ENCODE results near the gene PIGM.
"Not testable (repeated sequence)": the region's sequence is repeated elsewhere in the genome, so short reads cannot be mapped to it uniquely, and the experiment has no call there.

Gene PIGM

GRCh38 chr1:160058087-160058486 is 26.3 kb upstream of the PIGM start:
- no peak for DNase-seq

- no peak for DNase-seq
These were observed 24.9 kb upstream of the PIGM start for GRCh38 chr1:160056648-160057169.

- no peak for DNase-seq
These were observed 22.0 kb upstream of the PIGM start for GRCh38 chr1:160053548-160054365.

DNA sequence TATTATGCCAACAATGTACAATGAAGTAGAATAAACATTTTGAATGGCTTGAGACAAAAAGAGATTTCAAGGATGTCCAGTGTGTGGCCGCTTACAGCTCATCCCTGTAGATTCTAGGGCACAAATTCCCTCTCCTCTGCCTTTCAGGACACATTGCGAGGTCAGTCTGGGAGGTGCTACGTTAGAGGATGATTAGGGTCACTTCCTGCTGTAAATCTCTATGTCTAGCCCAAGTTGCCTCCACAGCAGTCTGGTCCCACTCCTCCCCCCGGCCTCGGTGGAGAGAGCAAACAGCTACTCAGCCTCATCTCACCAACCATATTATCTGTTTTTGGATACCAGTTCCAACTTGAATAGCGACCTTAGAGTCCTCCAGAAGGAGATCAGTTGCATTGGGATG is 21.1 kb upstream of the PIGM start:
- no peak for DNase-seq

- DNase-seq: no peak
These were observed 18.8 kb upstream of the PIGM start for GRCh38 chr1:160050619-160051018.

DNA sequence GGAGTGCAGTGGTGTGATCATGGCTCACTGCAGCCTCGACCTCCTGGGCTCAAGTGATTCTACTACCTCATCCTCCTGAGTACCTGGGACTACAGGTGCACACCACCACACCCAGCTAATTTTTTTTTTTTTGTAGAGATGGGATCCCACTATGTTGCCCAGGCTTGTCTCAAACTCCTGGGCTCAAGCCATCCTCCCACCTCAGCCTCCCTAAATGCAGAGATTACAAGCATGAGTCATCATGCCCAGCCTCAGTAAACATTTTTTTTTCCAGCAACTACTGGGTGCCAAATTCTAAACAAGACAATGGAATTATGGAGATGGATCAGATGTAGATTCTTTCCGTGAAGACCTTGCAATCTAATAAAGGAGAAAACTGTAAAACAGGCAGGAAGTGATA is 18.4 kb upstream of the PIGM start:
- not testable (repeated sequence) for DNase-seq

- DNase-seq: no peak
These were observed 17.3 kb upstream of the PIGM start for GRCh38 chr1:160049101-160049500.

- DNase-seq: no peak
These were observed 16.5 kb upstream of the PIGM start for GRCh38 chr1:160048335-160048734.

DNA sequence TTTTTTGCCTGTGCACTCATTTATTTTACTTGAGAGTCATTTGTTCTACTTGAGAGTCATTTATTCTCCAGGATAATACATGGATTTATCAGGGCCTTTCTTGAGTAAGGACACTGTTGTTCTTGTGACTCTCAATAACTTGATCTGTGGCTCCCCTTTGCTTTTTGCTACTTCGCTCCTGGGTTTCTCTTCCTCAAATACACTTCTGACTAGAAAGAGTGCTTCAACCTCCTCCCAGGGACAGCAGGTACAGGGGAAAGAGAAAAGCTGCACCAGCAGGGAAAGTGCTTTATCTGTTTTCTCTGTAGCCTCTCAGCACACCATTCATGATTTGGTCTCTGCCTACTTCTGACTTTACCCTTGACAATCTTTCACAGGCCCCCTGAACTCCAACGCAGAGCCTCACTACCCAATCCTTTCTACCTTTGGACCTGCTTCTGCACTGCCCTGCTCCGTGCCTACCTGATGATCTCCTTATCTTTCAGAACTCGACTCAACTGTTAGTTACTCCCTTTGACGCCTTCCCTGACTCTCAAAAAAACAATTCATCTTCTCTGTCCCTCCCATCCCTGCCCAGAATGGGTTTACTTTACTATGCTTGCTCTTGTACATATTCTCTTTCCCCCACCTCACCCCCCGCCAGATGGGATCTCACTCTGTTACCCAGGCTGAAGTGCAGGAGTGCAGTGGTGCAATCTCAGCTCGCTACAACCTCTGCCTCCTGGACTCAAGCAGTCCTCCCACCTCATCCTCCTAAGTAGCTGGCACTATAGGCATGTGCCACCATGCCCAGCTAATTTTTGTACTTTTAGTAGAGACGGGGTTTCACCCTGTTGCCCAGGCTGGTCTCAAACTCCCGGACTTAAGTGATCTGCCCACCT is 15.6 kb upstream of the PIGM start:
- no peak for DNase-seq

DNA sequence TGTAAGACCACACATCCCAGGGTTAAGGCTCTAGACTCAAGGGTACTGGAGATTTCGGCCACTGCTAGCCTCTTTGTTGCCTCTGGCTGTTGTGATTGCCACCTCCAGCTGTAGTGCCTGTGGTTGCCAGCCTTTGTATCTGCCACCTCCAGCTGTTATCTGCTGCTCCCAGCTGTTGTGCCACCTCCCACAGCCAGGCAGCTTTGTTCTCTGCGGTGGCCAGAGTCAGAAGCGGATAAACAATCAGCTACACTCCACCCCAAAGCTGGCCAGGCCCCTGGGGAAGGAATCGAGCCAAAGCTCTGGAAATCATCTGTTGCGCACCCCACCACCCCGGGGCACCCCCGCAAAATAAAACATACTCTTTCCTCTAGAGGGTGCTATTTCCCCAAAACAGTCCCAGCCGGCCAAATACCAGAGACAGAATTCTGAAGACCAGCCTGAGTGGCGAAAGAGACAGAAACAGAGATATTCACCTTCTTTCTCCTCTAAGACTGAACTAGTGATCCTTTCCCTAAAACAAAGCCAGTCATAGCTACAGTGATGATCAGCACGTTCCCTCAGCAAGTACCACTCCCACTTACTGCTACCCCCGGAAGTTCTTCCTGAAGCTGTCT is 14.8 kb upstream of the PIGM start:
- DNase-seq: no peak

DNA sequence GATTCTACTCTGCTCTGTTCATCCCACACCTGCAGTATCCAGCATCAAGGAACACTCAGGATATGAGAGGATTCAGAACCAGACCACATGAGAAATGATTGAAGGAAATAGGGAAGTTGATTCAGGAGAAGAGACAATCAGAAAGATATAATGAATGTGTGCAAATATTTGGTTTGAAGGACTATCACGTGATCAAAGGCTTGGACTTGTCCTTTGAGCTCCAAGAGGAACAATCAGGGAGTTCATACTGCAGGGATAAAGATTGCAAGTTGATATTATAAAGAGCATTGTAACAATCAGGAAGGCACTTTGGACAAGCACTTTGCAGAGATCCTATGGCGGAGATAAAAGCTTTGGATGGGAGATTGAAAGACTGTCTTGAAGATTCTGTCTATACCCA is 13.9 kb upstream of the PIGM start:
- DNase-seq: no peak

DNA sequence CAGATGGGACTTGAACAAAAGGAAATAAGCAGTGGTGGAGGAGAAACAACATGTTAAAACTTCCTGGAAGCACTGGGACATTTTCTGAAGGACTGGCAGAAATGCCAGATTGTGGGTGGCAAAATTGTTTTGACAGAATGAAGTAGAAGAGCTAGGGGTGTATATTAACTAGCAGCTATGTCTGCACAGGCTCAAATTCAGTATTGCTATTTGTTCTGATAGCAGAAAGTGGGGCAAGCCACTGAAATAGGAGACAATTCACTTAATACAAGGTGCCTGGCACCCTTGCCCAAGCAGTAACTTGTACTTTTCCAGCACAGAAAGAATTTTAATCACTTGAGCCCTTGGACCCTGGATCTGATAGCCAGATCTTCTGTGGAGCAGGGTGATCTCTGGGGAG is 11.8 kb upstream of the PIGM start:
- DNase-seq: no peak

- no peak for DNase-seq
These were observed 8.7 kb upstream of the PIGM start for GRCh38 chr1:160040476-160040875.

DNA sequence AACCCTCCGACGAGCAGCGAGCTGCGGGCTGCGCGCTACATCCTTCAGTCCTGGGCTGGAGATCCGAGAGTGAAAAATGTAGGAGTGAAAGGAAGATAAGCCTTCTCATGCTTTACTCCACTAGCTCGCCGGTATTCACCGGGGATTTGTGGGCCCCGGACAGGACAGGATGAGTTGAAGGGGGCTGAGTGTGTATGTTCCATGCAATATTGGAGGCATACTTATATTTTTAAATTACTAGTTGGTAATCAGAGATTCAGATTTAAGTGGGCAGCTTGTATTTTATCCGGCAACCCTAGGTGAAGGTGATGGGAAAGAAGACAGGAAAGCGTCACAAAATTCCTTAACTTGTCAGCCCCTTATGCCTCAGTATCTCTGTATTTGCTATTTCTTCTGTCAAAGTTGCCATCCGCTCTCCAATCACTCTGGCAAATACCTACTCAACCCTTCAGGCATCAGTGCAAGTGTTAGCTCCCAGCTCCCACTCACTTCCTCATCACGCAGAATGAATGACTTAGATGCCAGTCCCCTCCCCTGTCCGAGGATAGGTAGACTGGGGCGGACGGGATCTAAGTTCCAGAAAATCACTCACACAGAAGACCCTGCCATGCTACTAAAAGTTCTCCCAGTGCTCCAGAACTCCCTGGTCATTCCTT is 503 bp upstream of the PIGM start:
- no peak for DNase-seq

GRCh38 chr1:160030657-160031364 is 979 bp downstream of the PIGM start:
- no peak for DNase-seq

- no peak for DNase-seq
These were observed 3.4 kb downstream of the PIGM start for GRCh38 chr1:160028426-160028825.

- DNase-seq: no peak
These were observed 6.5 kb downstream of the PIGM start for GRCh38 chr1:160025314-160025713.

GRCh38 chr1:160024195-160024905 is 7.4 kb downstream of the PIGM start:
- DNase-seq: no peak

DNA sequence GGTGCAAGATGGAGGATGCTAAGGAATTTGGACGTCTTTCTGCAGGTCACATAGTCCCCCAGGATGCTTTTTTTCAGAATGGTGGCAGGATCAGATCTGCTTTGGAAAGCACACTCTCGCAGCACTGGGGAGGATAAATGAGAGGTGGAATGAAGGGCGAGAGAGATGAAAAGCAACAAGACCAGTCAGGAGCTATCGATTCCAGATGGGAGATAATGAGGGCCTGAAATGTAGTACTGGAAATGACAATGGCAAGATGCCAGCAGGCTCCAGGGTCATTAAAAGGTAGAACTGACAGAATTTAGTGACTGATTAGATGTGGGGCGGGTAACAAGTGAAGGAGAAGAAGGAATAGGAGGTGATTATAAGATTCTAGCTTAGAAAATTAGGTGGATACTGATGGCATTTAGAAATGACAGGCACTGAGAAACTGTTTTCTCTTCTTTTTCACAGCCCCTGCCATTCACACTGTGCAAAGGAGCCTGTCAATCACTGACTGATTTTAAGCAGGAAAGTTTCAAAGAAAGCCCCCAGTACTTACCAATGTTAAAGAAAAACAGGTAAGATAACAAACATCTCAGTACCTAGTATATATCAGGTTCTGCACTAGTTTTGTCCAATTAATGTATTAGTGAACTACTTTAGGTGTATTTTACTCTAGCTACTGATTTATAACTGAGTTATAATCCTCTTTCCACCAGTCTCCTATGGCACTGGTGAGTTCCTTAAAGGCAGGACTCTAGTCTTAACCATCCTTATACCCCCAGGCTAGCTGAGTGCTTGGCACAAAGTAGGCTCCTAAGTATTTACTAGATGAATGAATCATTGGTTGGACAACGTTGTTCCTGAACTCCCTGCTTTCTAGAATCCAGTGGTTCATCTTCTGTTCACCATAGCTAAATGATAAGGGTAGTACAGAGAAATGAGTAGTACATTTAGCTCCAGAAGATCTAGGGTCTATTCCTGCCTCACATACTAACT is 9.2 kb downstream of the PIGM start:
- DNase-seq: no peak

DNA sequence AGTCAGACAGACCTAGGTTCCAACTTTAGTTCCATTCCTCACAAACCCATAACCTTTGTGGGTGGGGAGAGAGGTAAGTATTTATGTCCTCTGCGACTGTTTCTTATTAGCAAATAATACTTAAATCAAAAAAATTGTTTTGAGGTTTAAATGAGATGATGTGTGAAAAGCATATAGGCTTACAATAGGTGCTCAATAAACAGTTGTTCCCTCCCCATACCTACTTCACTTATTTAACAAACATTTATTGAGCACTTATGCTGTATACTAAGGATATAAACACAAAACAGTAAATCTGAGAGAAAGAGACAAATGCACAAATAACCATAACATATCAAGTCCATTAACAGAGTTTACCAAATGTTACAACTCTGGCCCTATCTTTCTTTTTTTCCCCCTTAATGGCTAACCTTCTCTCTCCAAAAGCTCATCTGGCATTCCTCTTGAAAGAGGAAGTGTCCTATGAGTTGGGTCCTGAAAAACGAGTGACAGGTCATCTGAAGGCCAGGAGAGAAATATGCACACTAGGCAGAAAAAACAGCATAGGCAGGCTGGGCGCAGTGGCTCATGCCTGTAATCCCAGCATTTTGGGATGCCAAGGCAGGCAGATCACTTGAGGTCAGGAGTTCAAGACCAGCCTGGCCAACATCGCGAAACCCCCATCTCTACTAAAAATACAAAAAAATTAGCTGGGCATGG is 10.3 kb downstream of the PIGM start:
- no peak for DNase-seq
